GM10847 (cell line): ENCODE measurements around the gene MEI1.

Experiments
- POLR2A ChIP-seq: IDR thresholded peaks from 2 replicates; pipeline ENCODE4 v1.6.1; 2011; ENCODE audit not compliant: insufficient read length; ENCODE audit errors: extremely low read depth

The MEI1 gene

DNA sequence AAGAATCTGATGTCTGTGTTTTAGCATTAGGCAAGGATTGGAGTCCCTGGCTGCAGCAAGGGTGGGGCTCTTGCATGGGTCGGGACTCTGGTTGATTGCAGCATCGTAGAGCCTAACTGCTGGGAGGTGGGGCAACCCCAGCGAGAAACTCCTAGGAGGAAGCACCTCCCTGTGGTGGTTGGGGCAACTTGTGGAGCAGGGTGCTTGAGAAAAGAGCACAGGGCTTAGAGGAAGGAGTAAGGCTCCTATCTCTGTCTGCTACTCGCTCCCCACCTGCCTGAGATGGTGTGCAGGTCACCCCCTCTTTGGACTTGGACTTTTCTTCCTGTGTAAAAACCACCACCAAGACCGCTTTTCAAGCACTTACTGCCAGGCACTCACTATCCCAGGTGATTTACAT is 149.2 kb downstream of the MEI1 start:
- TF ChIP-seq POLR2A: no peak
